M059J (cell line): ENCODE data around the gene ADA. TPM values are rescaled to one million over a fixed set of nuclear protein-coding genes. Genes with fewer than 3 reads are reported as not detected.
"Not testable (repeated sequence)": the region's sequence is repeated elsewhere in the genome, so short reads cannot be mapped to it uniquely, and the experiment has no call there.

Experiments used
- DNase-seq: peaks from one replicate; pipeline ENCODE4 v3.0.0-alpha.2; 2012; ENCODE audit warnings: low read depth
- total RNA-seq: library from RNA; depleted of rRNA; stranded (reverse); fragments of >200 nt; shearing (Covaris generic); gene quantifications from 2 replicates; pipeline ENCODE4 v1.2.3, GENCODE V29; 2014

ADA gene
- total RNA-seq, 1 experiment from 2014 or later: 9.6 TPM

- no peak for DNase-seq
Observed at GRCh38 chr20:44599715-44600114, 51.8 kb downstream of the ADA start.

GRCh38 chr20:44598423-44599305, 52.8 kb downstream of the ADA start:
- DNase-seq: peak; percentile 64

GRCh38 chr20:44597930-44598329, 53.6 kb downstream of the ADA start:
- DNase-seq: no peak

- no peak for DNase-seq
Observed at GRCh38 chr20:44597516-44597915, 54.0 kb downstream of the ADA start.

- no peak for DNase-seq
Observed at GRCh38 chr20:44596876-44597275, 54.6 kb downstream of the ADA start.

- peak; percentile 32 for DNase-seq
Observed at GRCh38 chr20:44596010-44596409, 55.5 kb downstream of the ADA start.

GRCh38 chr20:44594730-44595129, 56.8 kb downstream of the ADA start:
- peak; percentile 91 for DNase-seq

- DNase-seq: no peak
Observed at GRCh38 chr20:44593751-44594150, 57.7 kb downstream of the ADA start.

- no peak for DNase-seq
Observed at GRCh38 chr20:44592366-44592765, 59.1 kb downstream of the ADA start.

- DNase-seq: no peak
Observed at GRCh38 chr20:44590980-44591778, 60.3 kb downstream of the ADA start.

- no peak for DNase-seq
Observed at GRCh38 chr20:44589537-44589936, 62.0 kb downstream of the ADA start.

- DNase-seq: not testable (repeated sequence)
Observed at GRCh38 chr20:44588321-44588720, 63.2 kb downstream of the ADA start.

GRCh38 chr20:44587035-44587980, 64.2 kb downstream of the ADA start:
- no peak for DNase-seq

GRCh38 chr20:44586289-44586911, 65.1 kb downstream of the ADA start:
- DNase-seq: no peak

- no peak for DNase-seq
Observed at GRCh38 chr20:44585057-44585963, 66.2 kb downstream of the ADA start.

- DNase-seq: no peak
Observed at GRCh38 chr20:44584162-44584561, 67.3 kb downstream of the ADA start.

- DNase-seq: peak; percentile 75
Observed at GRCh38 chr20:44583157-44583556, 68.3 kb downstream of the ADA start.

- peak; percentile 91 for DNase-seq
Observed at GRCh38 chr20:44582311-44583025, 69.0 kb downstream of the ADA start, which contains the start of gene PKIG. PKIG (plus strand) TSS chr20:44582579; CDS start chr20:44614557, 31,978 bp downstream.

GRCh38 chr20:44581515-44581914, 70.0 kb downstream of the ADA start:
- DNase-seq: no peak
